ENCODE measurements around the gene CTNNA3. TPM values are rescaled to one million over a fixed set of nuclear protein-coding genes. Genes with fewer than 3 reads are reported as not detected.
A peak's percentile ranks its signal among the peaks of the same experiment; 100 is the strongest.

Gene CTNNA3
- polyA plus RNA-seq, 4 donors: 1.0 to 3.9 (median 2.9) TPM

- DNase-seq (ENCODE audit: low read depth in 4 of 4, low spot score in 3 of 4): no peak
Measured at GRCh38 chr10:66215920-66216319, 1480.1 kb downstream of the CTNNA3 start.

GRCh38 chr10:66214721-66215404 lies 1481.1 kb downstream of the CTNNA3 start:
- no peak for DNase-seq (ENCODE audit: low read depth in 4 of 4, low spot score in 3 of 4)

- DNase-seq (ENCODE audit: low read depth in 4 of 4, low spot score in 3 of 4): no peak
Measured at GRCh38 chr10:66209025-66209424, 1487.0 kb downstream of the CTNNA3 start.

- DNase-seq (ENCODE audit: low read depth in 4 of 4, low spot score in 3 of 4): no peak
Measured at GRCh38 chr10:66204838-66205237, 1491.2 kb downstream of the CTNNA3 start.

GRCh38 chr10:66202101-66202500 lies 1493.9 kb downstream of the CTNNA3 start:
- DNase-seq (ENCODE audit: low read depth in 4 of 4, low spot score in 3 of 4): no peak

- DNase-seq (ENCODE audit: low read depth in 4 of 4, low spot score in 3 of 4): no peak
Measured at GRCh38 chr10:66192162-66192831, 1503.7 kb downstream of the CTNNA3 start.

- no peak for DNase-seq (ENCODE audit: low read depth in 4 of 4, low spot score in 3 of 4)
Measured at GRCh38 chr10:66190413-66190812, 1505.6 kb downstream of the CTNNA3 start.

- no peak for DNase-seq (ENCODE audit: low read depth in 4 of 4, low spot score in 3 of 4)
Measured at GRCh38 chr10:66189271-66189670, 1506.7 kb downstream of the CTNNA3 start.

- no peak for DNase-seq (ENCODE audit: low read depth in 4 of 4, low spot score in 3 of 4)
Measured at GRCh38 chr10:66187053-66187733, 1508.8 kb downstream of the CTNNA3 start.

GRCh38 chr10:66183028-66183427 lies 1513.0 kb downstream of the CTNNA3 start:
- DNase-seq (ENCODE audit: low read depth in 4 of 4, low spot score in 3 of 4): no peak

- peak; percentile 23 to 47 (median 32) for DNase-seq (ENCODE audit: low read depth in 4 of 4, low spot score in 3 of 4)
Measured at GRCh38 chr10:66180581-66181318, 1515.2 kb downstream of the CTNNA3 start.

GRCh38 chr10:66180021-66180420 lies 1516.0 kb downstream of the CTNNA3 start:
- DNase-seq (ENCODE audit: low read depth in 4 of 4, low spot score in 3 of 4): no peak

GRCh38 chr10:66176772-66177171 lies 1519.2 kb downstream of the CTNNA3 start:
- DNase-seq (ENCODE audit: low read depth in 4 of 4, low spot score in 3 of 4): no peak

- DNase-seq (ENCODE audit: low read depth in 4 of 4, low spot score in 3 of 4): no peak
Measured at GRCh38 chr10:66167816-66168215, 1528.2 kb downstream of the CTNNA3 start.

- no peak for DNase-seq (ENCODE audit: low read depth in 4 of 4, low spot score in 3 of 4)
Measured at GRCh38 chr10:66162560-66163143, 1533.3 kb downstream of the CTNNA3 start.

GRCh38 chr10:66151346-66151745 lies 1544.6 kb downstream of the CTNNA3 start:
- DNase-seq (ENCODE audit: low read depth in 4 of 4, low spot score in 3 of 4): no peak

- DNase-seq (ENCODE audit: low read depth in 4 of 4, low spot score in 3 of 4): no peak
Measured at GRCh38 chr10:66148312-66148711, 1547.7 kb downstream of the CTNNA3 start.

- no peak for DNase-seq (ENCODE audit: low read depth in 4 of 4, low spot score in 3 of 4)
Measured at GRCh38 chr10:66144016-66144415, 1552.0 kb downstream of the CTNNA3 start.

- peak in 2 of 4 donors; percentile 5 to 12 for DNase-seq (ENCODE audit: low read depth in 4 of 4, low spot score in 3 of 4)
Measured at GRCh38 chr10:66102756-66103155, 1593.2 kb downstream of the CTNNA3 start.

- no peak for DNase-seq (ENCODE audit: low read depth in 4 of 4, low spot score in 3 of 4)
Measured at GRCh38 chr10:66098595-66099480, 1597.2 kb downstream of the CTNNA3 start.
